Mesendoderm (in vitro differentiated cells): Measurements from ENCODE around the gene DNAJC5G.
"Not testable (repeated sequence)": the region's sequence is repeated elsewhere in the genome, so short reads cannot be mapped to it uniquely, and the experiment has no call there.

Experiments used
- DNase-seq: peaks from one replicate; pipeline ENCODE4 v3.0.0; 2013
- H2AK5ac ChIP-seq: 2 replicates; pipeline ENCODE4 v1.6.1; 2013; ENCODE audit warnings: low read length, inconsistent platforms
- H2BK120ac ChIP-seq: 2 replicates; pipeline ENCODE4 v1.6.1; 2013; ENCODE audit warnings: low read depth, mild to moderate bottlenecking, low read length, moderate library complexity, mixed read lengths
- H2BK15ac ChIP-seq: replicated peaks from 2 replicates; pipeline ENCODE4 v1.6.1; 2013; ENCODE audit warnings: low read depth, mild to moderate bottlenecking, moderate library complexity
- H2BK5ac ChIP-seq: 2 replicates; pipeline ENCODE4 v1.6.1; 2013; ENCODE audit warnings: low read length, inconsistent platforms
- H3K18ac ChIP-seq: 2 replicates; pipeline ENCODE4 v1.6.1; 2013; ENCODE audit warnings: mild to moderate bottlenecking, low read length, mixed read lengths
- H3K23ac ChIP-seq: one replicate; pipeline ENCODE4 v1.6.1; 2013; ENCODE audit warnings: low read length
- H3K27ac ChIP-seq: 2 replicates; pipeline ENCODE4 v1.5.1; 2013; ENCODE audit warnings: low read depth, mild to moderate bottlenecking, inconsistent platforms, low read length, moderate library complexity
- H3K27me3 ChIP-seq: 2 replicates; pipeline ENCODE4 v1.6.1; 2013; ENCODE audit warnings: low read length, control low read depth, mild to moderate bottlenecking, inconsistent platforms; ENCODE audit not compliant: insufficient read depth, poor library complexity
- H3K36me3 ChIP-seq: 2 replicates; pipeline ENCODE4 v1.6.1; 2013; ENCODE audit warnings: low read length, inconsistent platforms; ENCODE audit not compliant: control insufficient read depth, insufficient read depth
- H3K4ac ChIP-seq: one replicate; pipeline ENCODE4 v1.6.1; 2013; ENCODE audit warnings: low read depth, mild to moderate bottlenecking, low read length, moderate library complexity
- H3K4me1 ChIP-seq: 2 replicates; pipeline ENCODE4 v1.6.1; 2013; ENCODE audit warnings: low read depth, low read length, inconsistent platforms; ENCODE audit not compliant: control insufficient read depth
- H3K4me2 ChIP-seq: 2 replicates; pipeline ENCODE4 v1.6.1; 2013; ENCODE audit warnings: low read length
- H3K4me3 ChIP-seq: 2 replicates; pipeline ENCODE4 v1.5.1; 2013; ENCODE audit warnings: mild to moderate bottlenecking, low read length
- H3K56ac ChIP-seq: one replicate; pipeline ENCODE4 v1.6.1; 2013; ENCODE audit warnings: low read length
- H3K79me1 ChIP-seq: 2 replicates; pipeline ENCODE4 v1.6.1; 2013; ENCODE audit warnings: low read length, inconsistent platforms
- H3K79me2 ChIP-seq: 2 replicates; pipeline ENCODE4 v1.6.1; 2013; ENCODE audit warnings: mild to moderate bottlenecking, low read length; ENCODE audit not compliant: control insufficient read depth, insufficient read depth
- H3K9ac ChIP-seq: 2 replicates; pipeline ENCODE4 v1.6.1; 2013; ENCODE audit warnings: low read length, inconsistent platforms
- H4K5ac ChIP-seq: one replicate; pipeline ENCODE4 v1.6.1; 2013; ENCODE audit warnings: low read length
- H4K8ac ChIP-seq: one replicate; pipeline ENCODE4 v1.6.1; 2013; ENCODE audit warnings: low read depth, mild to moderate bottlenecking, control low read depth, low read length, moderate library complexity
- WGBS: extraction: QIAGEN DNeasy Blood & Tissue Kit; methylation state at CpG from one replicate; pipeline ENCODE4 v1.1.7; 2013; ENCODE audit warnings: low lambda C conversion rate, missing lambda C conversion rate; ENCODE audit not compliant: insufficient coverage; ENCODE audit errors: extremely low coverage; 5-methylcytosine and 5-hydroxymethylcytosine counted together

Gene DNAJC5G

GRCh38 chr2:27315122-27315521 lies 39.9 kb downstream of the DNAJC5G start:
- no peak overlapping the region for H3K9ac ChIP-seq
- no peak overlapping the region for H3K56ac ChIP-seq
- H3K23ac ChIP-seq, result no peak overlapping the region
- DNase-seq, result no peak
- H3K79me2 ChIP-seq, result no peaks in the 10 kb centered on the region
- H3K4me3 ChIP-seq, result no peak overlapping the region
- no peak overlapping the region for H3K4ac ChIP-seq
- H3K27ac ChIP-seq, result no peak overlapping the region
- H4K8ac ChIP-seq, result no peak overlapping the region
- H3K4me2 ChIP-seq, result no peak overlapping the region
- no peaks in the 10 kb centered on the region for H3K79me1 ChIP-seq
- no peak overlapping the region for H2BK15ac ChIP-seq
- no peaks in the 10 kb centered on the region for H3K27me3 ChIP-seq
- H2AK5ac ChIP-seq, result no peak overlapping the region
- no peak overlapping the region for H2BK5ac ChIP-seq
- H3K18ac ChIP-seq, result no peak overlapping the region
- no CpG with 5 or more reads among the region's 8 CpGs for WGBS
- peaks cover 4% of the 10 kb centered on the region for H3K4me1 ChIP-seq
- H4K5ac ChIP-seq, result no peak overlapping the region
- no peak overlapping the region for H2BK120ac ChIP-seq
- no peaks in the 10 kb centered on the region for H3K36me3 ChIP-seq

- Histone ChIP-seq H3K79me1 (no peaks in the 10 kb centered on the region), H3K4me3 (no peak overlapping the region), H2AK5ac (no peak overlapping the region), H3K4me1 (peaks cover 7% of the 10 kb centered on the region), H3K18ac (no peak overlapping the region), H4K8ac (no peak overlapping the region), H3K36me3 (no peaks in the 10 kb centered on the region), H2BK15ac (no peak overlapping the region), H3K4ac (no peak overlapping the region), H3K9ac (no peak overlapping the region), H3K23ac (no peak overlapping the region), H4K5ac (no peak overlapping the region), H3K4me2 (no peak overlapping the region), H2BK5ac (no peak overlapping the region), H3K79me2 (no peaks in the 10 kb centered on the region), H3K27ac (no peak overlapping the region), H3K27me3 (no peaks in the 10 kb centered on the region), H3K56ac (no peak overlapping the region), H2BK120ac (no peak overlapping the region)
- WGBS, result no CpG with 5 or more reads among the region's 12 CpGs
- DNase-seq, result no peak
Observed at GRCh38 chr2:27316655-27317412, 41.6 kb downstream of the DNAJC5G start.

- not testable (repeated sequence) for H3K27me3 ChIP-seq, H2AK5ac ChIP-seq, H3K27ac ChIP-seq, H3K23ac ChIP-seq, H3K79me1 ChIP-seq, H3K4me2 ChIP-seq, H4K8ac ChIP-seq, H3K4ac ChIP-seq, H3K36me3 ChIP-seq, H2BK120ac ChIP-seq, H2BK15ac ChIP-seq, H4K5ac ChIP-seq, H3K4me3 ChIP-seq, H2BK5ac ChIP-seq, H3K4me1 ChIP-seq, H3K18ac ChIP-seq, H3K56ac ChIP-seq, H3K79me2 ChIP-seq, DNase-seq, H3K9ac ChIP-seq
- no CpG with 5 or more reads among the region's 15 CpGs for WGBS
Observed at GRCh38 chr2:27319839-27320238, 44.6 kb downstream of the DNAJC5G start.

GRCh38 chr2:27320958-27321543 lies 45.8 kb downstream of the DNAJC5G start:
- Histone ChIP-seq H4K8ac (no peak overlapping the region), H3K27me3 (no peaks in the 10 kb centered on the region), H2BK120ac (no peak overlapping the region), H3K56ac (no peak overlapping the region), H3K79me1 (peaks cover 6% of the 10 kb centered on the region), H2AK5ac (no peak overlapping the region), H3K27ac (no peak overlapping the region), H3K4ac (no peak overlapping the region), H3K9ac (no peak overlapping the region), H3K18ac (no peak overlapping the region), H2BK15ac (no peak overlapping the region), H3K4me2 (no peak overlapping the region), H3K4me3 (no peak overlapping the region), H3K4me1 (peaks cover 8% of the 10 kb centered on the region), H2BK5ac (no peak overlapping the region), H3K79me2 (no peaks in the 10 kb centered on the region), H4K5ac (no peak overlapping the region), H3K36me3 (no peaks in the 10 kb centered on the region), H3K23ac (no peak overlapping the region)
- peak; percentile 95 for DNase-seq
- WGBS, result no CpG with 5 or more reads among the region's 8 CpGs

- H3K4me2 ChIP-seq, result peak overlapping the region; percentile 100
- H4K5ac ChIP-seq, result peak overlapping the region; percentile 33
- peak overlapping the region; percentile 88 for H3K4me3 ChIP-seq
- no peak overlapping the region for H2BK5ac ChIP-seq
- peak overlapping the region; percentile 99 for H3K9ac ChIP-seq
- H4K8ac ChIP-seq, result no peak overlapping the region
- no peak overlapping the region for H3K27ac ChIP-seq
- H3K27me3 ChIP-seq, result no peaks in the 10 kb centered on the region
- peaks cover 6% of the 10 kb centered on the region for H3K36me3 ChIP-seq
- H3K4ac ChIP-seq, result peak overlapping the region; percentile 28
- no peak overlapping the region for H2BK15ac ChIP-seq
- H2AK5ac ChIP-seq, result peak overlapping the region; percentile 88
- peaks cover 6% of the 10 kb centered on the region for H3K79me1 ChIP-seq
- peaks cover 6% of the 10 kb centered on the region for H3K4me1 ChIP-seq
- no peak overlapping the region for H3K18ac ChIP-seq
- WGBS, result no CpG with 5 or more reads among the region's 10 CpGs
- no peaks in the 10 kb centered on the region for H3K79me2 ChIP-seq
- H3K56ac ChIP-seq, result peak overlapping the region; percentile 99
- H2BK120ac ChIP-seq, result no peak overlapping the region
- peak; percentile 46 for DNase-seq
- peak overlapping the region; percentile 97 for H3K23ac ChIP-seq
Observed at GRCh38 chr2:27322301-27322765, 47.1 kb downstream of the DNAJC5G start.
